Measurements from ENCODE around the gene NOP16. TPM values are rescaled to one million over a fixed set of nuclear protein-coding genes. Genes with fewer than 3 reads are reported as not detected.

Gene NOP16
- total RNA-seq, 1 donor from 2014 or later = 9.9 TPM

DNA sequence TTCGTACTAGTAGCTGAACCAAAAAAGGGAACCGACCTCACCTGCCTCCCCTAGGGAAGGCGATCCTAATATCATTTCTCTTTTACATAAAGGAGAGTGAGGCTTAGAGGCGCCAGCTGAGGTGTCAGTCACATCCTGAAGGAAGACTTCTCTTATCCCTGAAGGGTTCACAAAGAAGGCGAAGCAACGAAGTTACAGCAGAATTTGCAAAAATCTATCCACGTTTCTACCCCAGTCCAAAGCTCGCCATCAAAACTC lies 26.2 kb downstream of the NOP16 start:
- peak overlapping the region; percentile 90 to 96 (median 96) for H3K4me3 ChIP-seq (ENCODE audit: low read length in 3 of 3)
- peaks cover 16 to 32% (median 27%) of the 10 kb centered on the region in 3 donors for H3K4me1 ChIP-seq (ENCODE audit: control insufficient read depth in 3 of 3, insufficient read depth in 3 of 3, low read length in 3 of 3)
- H3K27ac ChIP-seq (ENCODE audit: low read depth, low read length) = peak overlapping the region; percentile 90

DNA sequence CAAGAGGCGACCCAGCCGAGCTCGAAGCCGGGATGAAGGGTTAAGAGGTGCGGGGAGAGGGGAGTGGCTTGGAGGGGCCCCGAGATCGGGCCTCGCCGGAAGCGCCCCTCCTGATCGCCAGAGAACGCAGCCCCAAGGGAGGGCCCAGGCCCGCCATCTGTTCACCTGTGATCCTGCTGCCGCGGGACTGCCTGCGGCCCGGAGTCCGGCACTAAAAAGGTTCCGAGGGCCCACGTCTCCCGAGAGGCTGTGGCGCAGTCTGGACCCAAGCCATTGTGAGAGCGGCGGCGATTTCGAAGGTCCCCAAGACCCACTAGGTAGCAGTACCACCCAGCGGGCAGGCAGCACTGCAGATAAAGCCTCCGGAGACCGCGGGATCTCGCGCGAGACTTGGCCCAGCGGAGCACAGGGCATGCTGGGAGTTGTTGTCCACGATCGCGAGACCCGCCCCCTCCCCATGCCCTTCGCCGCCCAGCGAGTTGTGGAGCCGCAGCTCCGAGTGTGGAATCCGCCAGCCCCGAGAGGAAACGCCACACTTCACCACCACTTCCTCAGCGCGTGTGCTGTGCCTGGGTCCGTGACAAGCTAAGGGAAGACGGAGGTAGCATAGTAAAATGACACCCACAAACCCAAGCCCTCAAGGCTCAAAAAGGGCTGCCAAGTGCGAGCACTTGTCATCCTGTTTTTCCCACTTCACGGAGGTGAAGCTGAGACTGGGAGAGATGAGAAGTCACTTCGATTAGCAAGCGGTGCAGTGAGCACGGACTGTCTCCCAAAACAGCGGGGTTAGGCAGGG lies 26.8 kb downstream of the NOP16 start, which contains the start of gene KIAA1191:
Gene KIAA1191 (minus strand): TSS at position 328 of the 796 bp plus-strand sequence. CDS start 2,256 bp downstream, outside the sequence.
- Histone ChIP-seq H3K9ac (ENCODE audit: low read depth in 1 of 3, low read length in 3 of 3) (peak within 1 kb of the TSS; percentile 91 to 98 (median 97)), H3K27ac (ENCODE audit: low read depth, low read length) (peak within 1 kb of the TSS; percentile 90), H3K36me3 (ENCODE audit: control insufficient read depth in 3 of 3, insufficient read depth in 3 of 3, low read length in 3 of 3) (peaks cover 6 to 21% (median 13%) of the 10 kb centered on the region in 3 donors), H3K27me3 (ENCODE audit: control insufficient read depth in 3 of 3, insufficient read depth in 3 of 3, low read length in 3 of 3) (no peaks in the 10 kb centered on the region), H3K9me3 (ENCODE audit: control insufficient read depth in 3 of 3, low read length in 3 of 3) (no peaks in the 10 kb centered on the region), H3K4me1 (ENCODE audit: control insufficient read depth in 3 of 3, insufficient read depth in 3 of 3, low read length in 3 of 3) (peaks cover 16 to 32% (median 25%) of the 10 kb centered on the region in 3 donors), H3K4me3 (ENCODE audit: low read length in 3 of 3) (peak within 1 kb of the TSS; percentile 90 to 96 (median 96))

More for the DNA sequence above, 26.2 kb downstream of the NOP16 start:
- H3K9ac ChIP-seq (ENCODE audit: low read depth in 1 of 3, low read length in 3 of 3) = peak overlapping the region; percentile 91 to 98 (median 97)
- H3K27me3 ChIP-seq (ENCODE audit: control insufficient read depth in 3 of 3, insufficient read depth in 3 of 3, low read length in 3 of 3) = no peaks in the 10 kb centered on the region
- no peaks in the 10 kb centered on the region for H3K9me3 ChIP-seq (ENCODE audit: control insufficient read depth in 3 of 3, low read length in 3 of 3)
- peaks cover 2 to 17% (median 9%) of the 10 kb centered on the region in 3 donors for H3K36me3 ChIP-seq (ENCODE audit: control insufficient read depth in 3 of 3, insufficient read depth in 3 of 3, low read length in 3 of 3)

DNA sequence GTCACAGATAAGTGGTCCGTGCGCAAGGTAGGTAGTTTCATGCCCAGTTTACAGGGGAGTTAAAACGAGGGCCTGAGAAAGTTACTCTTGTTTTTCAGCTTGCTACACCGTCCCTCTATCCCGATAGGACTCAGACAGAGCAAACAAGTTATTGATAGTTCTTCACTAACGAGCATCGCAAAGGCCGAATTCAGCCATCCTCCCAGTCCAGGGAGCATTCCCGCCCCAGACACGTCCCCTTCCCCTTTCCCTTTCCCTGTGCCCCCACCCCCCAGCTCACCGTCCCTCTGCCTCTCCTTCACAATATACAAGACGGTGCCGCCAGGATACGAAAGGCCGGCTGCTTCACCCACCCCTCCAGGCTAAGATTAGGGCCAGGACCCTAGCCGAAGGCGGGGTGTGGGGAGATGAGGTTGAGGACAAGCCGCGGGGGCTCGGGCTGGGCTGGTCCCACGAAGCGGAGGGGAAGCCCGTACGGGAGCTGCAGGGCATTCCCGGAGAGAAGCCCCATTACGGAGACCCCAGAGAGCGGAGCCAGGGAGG lies 27.4 kb downstream of the NOP16 start:
- Histone ChIP-seq H3K27ac (ENCODE audit: low read depth, low read length) (peak overlapping the region; percentile 90), H3K36me3 (ENCODE audit: control insufficient read depth in 3 of 3, insufficient read depth in 3 of 3, low read length in 3 of 3) (peaks cover 6 to 27% (median 19%) of the 10 kb centered on the region in 3 donors), H3K4me3 (ENCODE audit: low read length in 3 of 3) (peak overlapping the region; percentile 90 to 96 (median 96)), H3K27me3 (ENCODE audit: control insufficient read depth in 3 of 3, insufficient read depth in 3 of 3, low read length in 3 of 3) (no peaks in the 10 kb centered on the region), H3K9ac (ENCODE audit: low read depth in 1 of 3, low read length in 3 of 3) (peak overlapping the region; percentile 91 to 98 (median 97)), H3K4me1 (ENCODE audit: control insufficient read depth in 3 of 3, insufficient read depth in 3 of 3, low read length in 3 of 3) (peaks cover 15 to 30% (median 20%) of the 10 kb centered on the region in 3 donors), H3K9me3 (ENCODE audit: control insufficient read depth in 3 of 3, low read length in 3 of 3) (no peaks in the 10 kb centered on the region)

DNA sequence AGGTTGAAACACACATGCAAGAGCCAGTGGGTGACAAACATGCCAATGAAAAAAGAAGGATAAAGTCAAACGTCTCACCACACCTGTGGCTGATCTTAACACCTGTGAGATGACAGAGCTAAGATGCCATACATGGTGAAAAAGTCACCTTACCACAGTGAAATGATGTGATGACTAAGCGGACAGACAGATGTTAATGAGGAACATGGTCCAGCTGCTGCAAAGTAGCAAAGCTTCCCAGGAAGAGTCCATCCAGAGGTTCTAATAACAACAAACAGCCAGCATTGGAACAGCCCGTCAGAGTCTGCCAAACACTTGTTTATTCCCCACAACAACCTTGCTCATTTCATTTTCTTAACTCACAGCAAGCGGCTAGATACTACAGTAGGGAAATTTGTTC lies 28.7 kb downstream of the NOP16 start:
- no peaks in the 10 kb centered on the region for H3K9me3 ChIP-seq (ENCODE audit: control insufficient read depth in 3 of 3, low read length in 3 of 3)
- H3K27ac ChIP-seq (ENCODE audit: low read depth, low read length) = no peak overlapping the region
- no peaks in the 10 kb centered on the region for H3K27me3 ChIP-seq (ENCODE audit: control insufficient read depth in 3 of 3, insufficient read depth in 3 of 3, low read length in 3 of 3)
- H3K9ac ChIP-seq (ENCODE audit: low read depth in 1 of 3, low read length in 3 of 3) = no peak overlapping the region
- H3K36me3 ChIP-seq (ENCODE audit: control insufficient read depth in 3 of 3, insufficient read depth in 3 of 3, low read length in 3 of 3) = peaks cover 14 to 37% (median 31%) of the 10 kb centered on the region in 3 donors
- peak overlapping the region in 2 of 3 donors; percentile 0 to 8 for H3K4me3 ChIP-seq (ENCODE audit: low read length in 3 of 3)
- H3K4me1 ChIP-seq (ENCODE audit: control insufficient read depth in 3 of 3, insufficient read depth in 3 of 3, low read length in 3 of 3) = peaks cover 12 to 23% (median 18%) of the 10 kb centered on the region in 3 donors

DNA sequence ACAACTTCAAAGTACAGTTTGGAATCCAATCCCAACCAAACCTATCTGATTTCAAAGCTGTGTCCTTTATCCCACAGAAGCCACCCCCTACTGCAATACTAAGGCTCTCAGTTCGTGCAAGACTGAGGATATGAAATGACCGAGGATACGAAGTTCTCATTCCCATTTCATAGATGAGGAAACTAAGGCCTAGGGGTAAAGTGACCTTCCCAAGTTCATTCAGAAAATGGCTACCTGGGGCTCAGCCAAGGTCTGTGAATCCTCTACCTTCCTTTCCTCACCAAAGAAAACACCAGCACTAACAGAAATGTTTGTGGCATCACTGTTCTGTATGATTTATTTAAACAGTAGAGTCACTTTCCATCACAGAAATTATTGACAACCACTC lies 32.2 kb downstream of the NOP16 start:
- Histone ChIP-seq H3K36me3 (ENCODE audit: control insufficient read depth in 3 of 3, insufficient read depth in 3 of 3, low read length in 3 of 3) (peaks cover 42 to 68% (median 56%) of the 10 kb centered on the region in 3 donors), H3K4me3 (ENCODE audit: low read length in 3 of 3) (no peak overlapping the region), H3K4me1 (ENCODE audit: control insufficient read depth in 3 of 3, insufficient read depth in 3 of 3, low read length in 3 of 3) (peaks cover 13 to 23% (median 17%) of the 10 kb centered on the region in 3 donors), H3K9ac (ENCODE audit: low read depth in 1 of 3, low read length in 3 of 3) (no peak overlapping the region), H3K27me3 (ENCODE audit: control insufficient read depth in 3 of 3, insufficient read depth in 3 of 3, low read length in 3 of 3) (no peaks in the 10 kb centered on the region), H3K27ac (ENCODE audit: low read depth, low read length) (no peak overlapping the region), H3K9me3 (ENCODE audit: control insufficient read depth in 3 of 3, low read length in 3 of 3) (no peaks in the 10 kb centered on the region)

DNA sequence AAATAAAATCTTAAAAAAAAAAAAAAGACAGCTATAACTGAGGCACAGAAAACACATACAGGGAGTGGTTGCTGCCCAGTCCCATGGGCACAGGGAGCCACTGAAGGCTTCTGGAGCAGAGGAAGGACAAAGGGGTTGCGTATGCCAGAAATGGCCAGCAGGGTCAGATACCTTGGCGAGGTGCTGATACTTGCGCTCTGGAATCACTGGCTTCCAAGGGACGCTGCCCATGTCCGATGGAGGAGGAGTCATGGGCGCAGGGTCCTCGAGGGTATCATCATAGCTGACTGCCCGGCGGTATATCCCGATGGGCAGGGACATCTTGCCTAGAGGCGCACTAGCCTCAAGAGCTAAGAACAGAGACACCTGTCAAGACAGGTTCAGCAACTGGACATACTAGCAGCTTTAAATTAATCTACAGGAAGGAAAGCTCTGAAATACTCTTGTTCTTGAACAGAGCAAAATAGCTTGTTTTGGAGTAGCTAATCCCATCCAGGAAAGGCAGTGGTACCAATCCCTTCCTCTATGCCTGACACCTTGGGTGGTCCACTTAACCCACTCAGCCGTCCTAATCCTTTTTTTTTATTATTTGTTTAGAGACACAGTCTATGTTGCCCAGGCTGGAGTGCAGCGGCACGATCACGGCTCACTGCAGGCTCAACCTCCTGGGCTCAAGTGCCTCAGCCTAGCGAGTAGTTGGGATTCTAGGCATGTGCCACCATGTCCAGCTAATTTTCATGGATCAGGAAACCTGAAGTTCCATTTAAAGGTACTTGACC lies 32.8 kb downstream of the NOP16 start:
- Histone ChIP-seq H3K27me3 (ENCODE audit: control insufficient read depth in 3 of 3, insufficient read depth in 3 of 3, low read length in 3 of 3) (no peaks in the 10 kb centered on the region), H3K36me3 (ENCODE audit: control insufficient read depth in 3 of 3, insufficient read depth in 3 of 3, low read length in 3 of 3) (peaks cover 41 to 72% (median 60%) of the 10 kb centered on the region in 3 donors), H3K4me1 (ENCODE audit: control insufficient read depth in 3 of 3, insufficient read depth in 3 of 3, low read length in 3 of 3) (peaks cover 13 to 23% (median 17%) of the 10 kb centered on the region in 3 donors), H3K9ac (ENCODE audit: low read depth in 1 of 3, low read length in 3 of 3) (no peak overlapping the region), H3K9me3 (ENCODE audit: control insufficient read depth in 3 of 3, low read length in 3 of 3) (no peaks in the 10 kb centered on the region), H3K27ac (ENCODE audit: low read depth, low read length) (no peak overlapping the region), H3K4me3 (ENCODE audit: low read length in 3 of 3) (no peak overlapping the region)

DNA sequence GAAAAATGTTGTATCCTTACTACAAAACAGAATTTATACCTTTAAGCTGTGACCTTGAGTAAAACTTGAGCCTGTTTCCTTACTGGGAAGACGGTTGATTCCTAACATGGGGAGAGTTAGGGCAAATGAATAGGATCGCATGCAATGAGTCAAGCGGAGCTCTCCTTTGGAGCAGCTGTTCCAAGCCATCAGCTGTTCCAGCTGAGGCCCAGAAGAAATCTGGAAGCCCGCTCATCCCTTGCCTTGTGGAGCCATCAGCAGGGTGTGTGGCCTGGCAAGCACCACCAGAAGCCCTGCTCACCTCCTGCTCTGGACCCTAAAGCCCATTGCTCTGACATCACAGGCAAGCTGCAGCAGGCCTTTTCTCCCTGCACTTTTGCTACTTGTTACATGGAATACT lies 34.9 kb downstream of the NOP16 start:
- no peak overlapping the region for H3K4me3 ChIP-seq (ENCODE audit: low read length in 3 of 3)
- no peaks in the 10 kb centered on the region for H3K9me3 ChIP-seq (ENCODE audit: control insufficient read depth in 3 of 3, low read length in 3 of 3)
- H3K4me1 ChIP-seq (ENCODE audit: control insufficient read depth in 3 of 3, insufficient read depth in 3 of 3, low read length in 3 of 3) = peaks cover 8 to 16% (median 15%) of the 10 kb centered on the region in 3 donors
- no peaks in the 10 kb centered on the region for H3K27me3 ChIP-seq (ENCODE audit: control insufficient read depth in 3 of 3, insufficient read depth in 3 of 3, low read length in 3 of 3)
- no peak overlapping the region for H3K27ac ChIP-seq (ENCODE audit: low read depth, low read length)
- peak overlapping the region in 2 of 3 donors; percentile 46 to 52 for H3K9ac ChIP-seq (ENCODE audit: low read depth in 1 of 3, low read length in 3 of 3)
- H3K36me3 ChIP-seq (ENCODE audit: control insufficient read depth in 3 of 3, insufficient read depth in 3 of 3, low read length in 3 of 3) = peaks cover 58 to 85% (median 74%) of the 10 kb centered on the region in 3 donors

DNA sequence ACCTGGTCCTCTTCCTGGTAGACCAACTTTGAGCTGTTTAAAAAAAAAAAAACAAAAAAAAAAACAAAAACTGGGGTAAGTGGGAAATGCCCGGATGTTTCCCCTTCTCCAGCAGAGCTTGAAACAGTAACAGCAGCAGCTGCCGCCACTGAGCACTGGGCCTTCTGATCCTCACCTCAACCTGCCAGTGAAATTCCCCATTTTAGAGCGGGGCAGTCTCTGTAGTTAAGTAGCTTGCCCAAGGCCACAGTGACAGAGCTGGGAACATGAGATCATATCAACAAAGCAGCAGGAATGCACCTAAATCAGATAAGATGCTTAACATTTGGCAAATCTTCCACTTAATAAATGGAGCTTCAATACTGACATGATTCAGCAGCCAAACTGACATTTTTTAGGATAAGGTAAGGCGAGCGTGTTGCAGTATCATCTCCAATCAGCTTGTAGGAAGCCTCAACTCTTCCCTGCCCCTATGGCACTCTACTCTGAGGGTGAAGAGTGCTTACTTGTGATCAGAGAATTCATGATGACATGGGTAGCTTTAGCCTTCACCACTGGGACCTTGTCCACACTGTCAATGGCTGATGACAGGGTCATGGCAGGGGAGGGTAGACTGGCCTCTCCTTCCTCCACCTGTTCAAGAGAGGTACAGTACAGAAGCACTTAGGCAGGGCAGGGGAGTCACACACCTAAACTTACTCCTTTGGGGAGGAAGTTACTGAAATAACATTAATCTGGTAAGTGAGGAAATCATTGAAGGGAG lies 36.1 kb downstream of the NOP16 start:
- H3K27ac ChIP-seq (ENCODE audit: low read depth, low read length) = no peak overlapping the region

DNA sequence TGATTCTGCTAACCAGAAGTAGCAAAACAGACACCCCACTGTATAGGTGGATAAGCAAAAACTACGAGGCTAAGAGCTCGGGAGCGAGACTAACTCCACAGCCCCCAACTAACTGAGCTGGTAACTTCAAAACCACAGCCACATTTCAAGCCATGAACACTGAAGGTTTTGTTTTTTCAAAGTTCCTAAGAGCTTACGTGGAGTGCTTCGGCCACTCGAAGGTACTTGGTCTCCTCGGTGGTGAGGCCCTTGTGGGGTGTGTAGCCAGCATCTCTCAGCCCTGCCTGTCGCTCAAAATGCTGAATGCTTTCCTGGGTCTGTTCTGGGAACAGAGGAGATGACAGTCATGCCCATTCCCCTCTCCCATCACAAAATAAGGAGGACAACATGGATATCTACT lies 38.0 kb downstream of the NOP16 start:
- H3K36me3 ChIP-seq (ENCODE audit: control insufficient read depth in 3 of 3, insufficient read depth in 3 of 3, low read length in 3 of 3) = peaks cover 78 to 93% (median 80%) of the 10 kb centered on the region in 3 donors
- H3K4me3 ChIP-seq (ENCODE audit: low read length in 3 of 3) = no peak overlapping the region
- no peaks in the 10 kb centered on the region for H3K27me3 ChIP-seq (ENCODE audit: control insufficient read depth in 3 of 3, insufficient read depth in 3 of 3, low read length in 3 of 3)
- H3K9ac ChIP-seq (ENCODE audit: low read depth in 1 of 3, low read length in 3 of 3) = no peak overlapping the region
- no peak overlapping the region for H3K27ac ChIP-seq (ENCODE audit: low read depth, low read length)
- peaks cover 5 to 9% (median 9%) of the 10 kb centered on the region in 3 donors for H3K4me1 ChIP-seq (ENCODE audit: control insufficient read depth in 3 of 3, insufficient read depth in 3 of 3, low read length in 3 of 3)
- H3K9me3 ChIP-seq (ENCODE audit: control insufficient read depth in 3 of 3, low read length in 3 of 3) = no peaks in the 10 kb centered on the region

More for the DNA sequence above, 36.1 kb downstream of the NOP16 start:
- H3K27me3 ChIP-seq (ENCODE audit: control insufficient read depth in 3 of 3, insufficient read depth in 3 of 3, low read length in 3 of 3) = no peaks in the 10 kb centered on the region
- no peaks in the 10 kb centered on the region for H3K9me3 ChIP-seq (ENCODE audit: control insufficient read depth in 3 of 3, low read length in 3 of 3)
- H3K4me3 ChIP-seq (ENCODE audit: low read length in 3 of 3) = no peak overlapping the region
- peaks cover 69 to 88% (median 80%) of the 10 kb centered on the region in 3 donors for H3K36me3 ChIP-seq (ENCODE audit: control insufficient read depth in 3 of 3, insufficient read depth in 3 of 3, low read length in 3 of 3)
- H3K9ac ChIP-seq (ENCODE audit: low read depth in 1 of 3, low read length in 3 of 3) = no peak overlapping the region
- H3K4me1 ChIP-seq (ENCODE audit: control insufficient read depth in 3 of 3, insufficient read depth in 3 of 3, low read length in 3 of 3) = peaks cover 5 to 16% (median 15%) of the 10 kb centered on the region in 3 donors
